CD4-positive, alpha-beta T cell (primary cell): ENCODE measurements around the gene GPRC5D. TPM values are rescaled to one million over a fixed set of nuclear protein-coding genes. Genes with fewer than 3 reads are reported as not detected.

Experiments used
- ATAC-seq: fragments of 200-7000 bp; cut with Tn5 transposase; one replicate; pipeline ENCODE4 v1.10.0; 2022; ENCODE audit warnings: mild to moderate bottlenecking; ENCODE audit not compliant: poor library complexity
- CTCF ChIA-PET: fragments of 350-600 bp; sonication (Branson Sonifier 250); formaldehyde crosslinking; loops from one replicate; lab custom pipeline; 2021; ENCODE audit warnings: antibody characterized with exemption, inconsistent platforms; lab: Charles Lee
- POLR2A ChIA-PET: fragments of 350-600 bp; sonication (Branson Sonifier 250); formaldehyde crosslinking; loops from one replicate; lab custom pipeline; 2021; ENCODE audit warnings: antibody characterized with exemption, inconsistent platforms; lab: Charles Lee
- DNase-seq, 14 experiments: peaks; one replicate each; pipeline ENCODE4 v3.0.0-alpha.2; 2013 to 2020; ENCODE audit warnings: mixed read lengths in 2 of 14
- H3K27ac ChIP-seq, 2 donors: one replicate each; pipeline versions ENCODE4 v1.5.1 to v1.7.0; 2013; ENCODE audit warnings: low read length in 2 of 2, low read depth in 1 of 2, mild to moderate bottlenecking in 1 of 2
- H3K27me3 ChIP-seq, 2 experiments: 1 replicate in 1 of 2; 2 replicates in 1 of 2; pipeline versions ENCODE4 v1.6.1 to v1.7.0; 2013; ENCODE audit warnings: low read length in 2 of 2, control low read depth in 1 of 2, mild to moderate bottlenecking in 1 of 2, moderate library complexity in 1 of 2; ENCODE audit not compliant: insufficient read depth in 2 of 2, control insufficient read depth in 1 of 2
- H3K36me3 ChIP-seq: one replicate; pipeline ENCODE4 v1.6.1; 2013; ENCODE audit warnings: low read length, control low read depth; ENCODE audit not compliant: insufficient read depth
- H3K4me1 ChIP-seq: one replicate; pipeline ENCODE4 v1.6.1; 2013; ENCODE audit warnings: low read length, control low read depth; ENCODE audit not compliant: insufficient read depth
- H3K4me3 ChIP-seq: one replicate; pipeline ENCODE4 v1.5.1; 2013; ENCODE audit warnings: mild to moderate bottlenecking, low read length, moderate library complexity
- H3K9me3 ChIP-seq, 2 experiments: 1 replicate in 1 of 2; 2 replicates in 1 of 2; pipeline versions ENCODE4 v1.6.1 to v1.7.0; 2013; ENCODE audit warnings: low read length in 2 of 2, mild to moderate bottlenecking in 2 of 2, control low read depth in 1 of 2, moderate library complexity in 1 of 2; ENCODE audit not compliant: control insufficient read depth in 1 of 2, insufficient read depth in 1 of 2
- H3K27ac Mint-ChIP-seq: one replicate; pipeline ENCODE4 v1.8.0; 2020; ENCODE audit warnings: mixed read lengths
- H3K27me3 Mint-ChIP-seq: one replicate; pipeline ENCODE4 v1.8.0; 2021; ENCODE audit warnings: mixed read lengths
- H3K36me3 Mint-ChIP-seq: one replicate; pipeline ENCODE4 v1.8.0; 2021; ENCODE audit warnings: low read depth, mixed read lengths
- H3K4me1 Mint-ChIP-seq: one replicate; pipeline ENCODE4 v1.8.0; 2021; ENCODE audit warnings: low read depth, mixed read lengths
- H3K4me3 Mint-ChIP-seq: one replicate; pipeline ENCODE4 v1.8.0; 2020; ENCODE audit warnings: mild to moderate bottlenecking, mixed read lengths
- H3K9me3 Mint-ChIP-seq: one replicate; pipeline ENCODE4 v1.8.0; 2020; ENCODE audit warnings: mixed read lengths
- CTCF ChIP-seq: fragments of 200-600 bp; IDR thresholded peaks from one replicate; pipeline ENCODE4 v1.8.0; 2022; ENCODE audit warnings: antibody characterized with exemption, mild to moderate bottlenecking
- intact Hi-C, 2 experiments: fragments of 100-400 bp; cut with DNase I in 1 of 2; cut with micrococcal nuclease in 1 of 2; formaldehyde crosslinking; loops; one replicate each; pipeline versions ENCODE4 v1.15.1 to v1.9.0; 2023 to 2025; cut with DNase I, micrococcal nuclease
- total RNA-seq, 174 experiments: library from RNA in 2 of 174; stranded (reverse) in 2 of 174; gene quantifications; one replicate each; pipeline ENCODE4 v1.2.3 and lab custom pipeline; 2021 to 2026

Gene GPRC5D
- total RNA-seq, 2 experiments from 2014 or later: not detected

DNA sequence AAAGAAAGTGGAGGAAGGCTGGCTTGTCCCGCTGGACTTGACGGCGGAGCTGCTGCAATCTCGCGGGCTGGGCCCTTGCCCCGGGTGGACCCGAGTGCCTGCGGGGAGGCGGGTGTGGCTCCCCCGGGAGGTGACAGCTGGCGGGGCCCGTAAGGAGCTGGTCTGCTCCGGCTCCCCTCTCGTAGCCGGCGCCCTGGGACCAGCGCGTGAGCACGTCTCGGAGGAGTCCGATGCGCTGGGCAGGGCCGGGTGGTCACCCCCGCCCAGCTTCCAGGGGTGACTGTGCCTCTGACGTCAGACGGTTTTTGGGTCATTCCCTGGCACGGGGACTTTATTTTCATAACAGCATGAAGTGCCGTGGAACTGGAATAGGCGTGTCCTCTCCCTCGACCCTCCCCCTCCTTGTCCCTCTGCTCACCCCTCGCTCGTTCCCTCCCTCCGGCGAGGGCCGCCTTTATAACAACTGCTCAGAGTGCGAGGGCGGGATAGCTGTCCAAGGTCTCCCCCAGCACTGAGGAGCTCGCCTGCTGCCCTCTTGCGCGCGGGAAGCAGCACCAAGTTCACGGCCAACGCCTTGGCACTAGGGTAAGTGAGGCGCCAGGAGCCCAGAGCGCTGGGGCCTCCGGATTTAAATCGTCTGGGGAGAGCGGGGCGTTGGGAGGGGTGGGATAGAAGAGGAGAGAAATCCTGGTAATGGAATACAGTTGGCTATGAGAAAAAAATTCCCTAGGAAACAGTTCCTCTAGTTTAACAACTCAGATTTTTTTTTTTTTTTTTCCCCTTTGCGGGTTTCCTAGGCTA is 60.7 kb downstream of the GPRC5D start, which contains the start of gene GPRC5A:
GPRC5A (plus strand) TSS at position 483 of the 801 bp plus-strand sequence. CDS start 16,688 bp downstream, outside the sequence.
- peaks cover 14% of the 10 kb centered on the region for H3K4me1 ChIP-seq
- Mint-ChIP-seq H3K4me3 (peak within 1 kb of the TSS; percentile 89), H3K27me3 (peaks cover 26% of the 10 kb centered on the region), H3K27ac (peak within 1 kb of the TSS; percentile 34), H3K9me3 (no peaks in the 10 kb centered on the region), H3K4me1 (peaks cover 19% of the 10 kb centered on the region), H3K36me3 (no peaks in the 10 kb centered on the region)
- POLR2A ChIA-PET: interaction anchor here (1.0 to 1.6 kb wide), 4 partner anchors 54 to 103 kb away, joined by 3 to 6 read pairs (median 4); no protein-coding TSS in a partner anchor
- no peaks in the 10 kb centered on the region for H3K36me3 ChIP-seq
- ATAC-seq (peak; percentile 62), DNase-seq (peak in 13 of 14 experiments; percentile 5 to 58 (median 22))
- no peak for TF ChIP-seq CTCF
- no peak within 1 kb of the TSS for H3K27ac ChIP-seq
- intact Hi-C loops: loop anchor here (2.0 to 5.0 kb wide), 3 partner anchors 54 to 102 kb away; no protein-coding TSS in a partner anchor
- CTCF ChIA-PET: interaction anchor here (1.0 kb wide), 1 partner anchor 25 kb away, joined by 3 read pairs; no protein-coding TSS in a partner anchor
- no peaks in the 10 kb centered on the region for H3K9me3 ChIP-seq
- H3K27me3 ChIP-seq: peaks cover 20 to 25% of the 10 kb centered on the region in 2 experiments
- H3K4me3 ChIP-seq: peak within 1 kb of the TSS; percentile 55

Other genes starting within 250 kb of the GPRC5D start
- gene CDKN1B, start 234.8 kb downstream of the GPRC5D start, total RNA-seq: 100 to 1,000 TPM; 352 TPM
- 1 to 10 TPM; 1.8 to 3.4 TPM for gene APOLD1, start 166.5 kb downstream of the GPRC5D start, total RNA-seq
- 100 to 1,000 TPM; 153 TPM for gene DDX47, start 138.8 kb downstream of the GPRC5D start, total RNA-seq
- gene GPRC5A, start 60.6 kb downstream of the GPRC5D start, total RNA-seq: under 1 TPM; 0.14 to 0.47 TPM
- gene HEBP1, start 48.1 kb upstream of the GPRC5D start, total RNA-seq: 10 to 100 TPM; 11.9 to 12.5 TPM
- 1 to 10 TPM; 3.0 to 3.2 TPM for gene FAM234B, start 92.2 kb upstream of the GPRC5D start, total RNA-seq
- gene GSG1, start 151.5 kb upstream of the GPRC5D start, total RNA-seq: not detected
- gene EMP1, start 244.6 kb upstream of the GPRC5D start, total RNA-seq: 1 to 10 TPM; 9.0 to 9.1 TPM